Purkinje cell (primary cell): ENCODE data around the gene FGFBP3. TPM values are rescaled to one million over a fixed set of nuclear protein-coding genes. Genes with fewer than 3 reads are reported as not detected.

Experiments
- polyA plus RNA-seq: library from polyadenylated mRNA; unstranded; fragments of >200 nt; fragmentation: Nextera tagmentation; gene quantifications from 2 replicates; pipeline ENCODE4 v1.2.1, GENCODE V29; 2014

FGFBP3 gene
- 0.77 TPM in 1 of 2 replicates, not detected in the other for polyA plus RNA-seq

GRCh38 chr10:91909117-91909677 is at the start of gene FGFBP3:
Gene FGFBP3, minus strand, starts transcription at chr10:91909486. Its CDS starts 517 bp downstream, at chr10:91908969.

GRCh38 chr10:91923371-91924211 is 14.3 kb upstream of the FGFBP3 start, which contains the start of gene BTAF1:
Gene BTAF1, plus strand, starts transcription at chr10:91923770. Its CDS starts 307 bp downstream, at chr10:91924077.

Other genes starting within 250 kb of the FGFBP3 start
- gene TNKS2, start 111.1 kb downstream of the FGFBP3 start, polyA plus RNA-seq, result 26.2 and 29.1 TPM in 2 replicates
- 10.4 and 15.7 TPM in 2 replicates for gene BTAF1, start 14.3 kb upstream of the FGFBP3 start, polyA plus RNA-seq